Body of pancreas (tissue), 4 donors: ENCODE data around the gene ATXN3. TPM values are rescaled to one million over a fixed set of nuclear protein-coding genes. Genes with fewer than 3 reads are reported as not detected.

Source experiments
- ATAC-seq: fragments of 150-250 bp; one replicate; pipeline ENCODE4 v1.9.1; 2016
- DNase-seq, 4 donors: peaks; one replicate each; pipeline ENCODE4 v3.0.0-alpha.2; 2019
- H3K27ac ChIP-seq, 4 donors: fragments of 200-600 bp; sonication (generic); 1 replicate in 3 of 4; 2 replicates in 1 of 4; pipeline versions ENCODE4 v1.5.1 to v1.6.1; 2016 to 2019; ENCODE audit warnings: mild to moderate bottlenecking in 1 of 4, mixed read lengths in 1 of 4, moderate library complexity in 1 of 4
- H3K27me3 ChIP-seq, 2 donors: fragments of 200-600 bp; sonication (generic); one replicate each; pipeline ENCODE4 v1.6.0; 2016; ENCODE audit warnings: mild to moderate bottlenecking in 1 of 2
- H3K36me3 ChIP-seq, 2 donors: fragments of 200-600 bp; sonication (generic); replicated peaks in 1 of 2; 2 replicates each; pipeline ENCODE4 v1.5.1; 2016; ENCODE audit warnings: low read depth in 2 of 2; ENCODE audit not compliant: insufficient read depth in 1 of 2
- H3K4me1 ChIP-seq: fragments of 200-600 bp; sonication (generic); one replicate; pipeline ENCODE4 v1.6.0; 2016
- H3K4me3 ChIP-seq, 2 donors: fragments of 200-600 bp; sonication (generic); 1 replicate in 1 of 2; 2 replicates in 1 of 2; pipeline ENCODE4 v1.5.1; 2016 to 2019
- H3K9me3 ChIP-seq, 3 donors: fragments of 200-600 bp; sonication (generic); 1 replicate in 2 of 3; 2 replicates in 1 of 3; pipeline ENCODE4 v1.5.1; 2016
- CTCF ChIP-seq, 7 experiments: fragments of 450-650 bp in 4 of 7; fragments of 200-600 bp in 3 of 7; sonication (generic) in 3 of 7; IDR thresholded peaks; one replicate each; pipeline ENCODE4 v1.5.1; 2016 to 2019; ENCODE audit warnings: antibody characterized with exemption in 7 of 7
- POLR2A ChIP-seq, 3 donors: fragments of 450-650 bp; IDR thresholded peaks; one replicate each; pipeline ENCODE4 v1.6.1; 2016; ENCODE audit warnings: antibody characterized with exemption in 3 of 3, mild to moderate bottlenecking in 2 of 3
- WGBS, 2 donors: methylation state at CpG; one replicate each; pipeline ENCODE4 v1.1.5; 2017; 5-methylcytosine and 5-hydroxymethylcytosine counted together
- intact Hi-C: fragments of 100-400 bp; cut with DNase I; formaldehyde crosslinking; loops from one replicate; pipeline ENCODE4 v1.15.1; 2023
- total RNA-seq, 2 donors: library from RNA; depleted of rRNA; stranded (reverse); fragments of >200 nt; gene quantifications; one replicate each; pipeline ENCODE4 v1.1.0, GENCODE V29; 2016

Gene ATXN3
- total RNA-seq, 2 donors from 2014 or later, result 5.9 to 16.1 TPM

DNA sequence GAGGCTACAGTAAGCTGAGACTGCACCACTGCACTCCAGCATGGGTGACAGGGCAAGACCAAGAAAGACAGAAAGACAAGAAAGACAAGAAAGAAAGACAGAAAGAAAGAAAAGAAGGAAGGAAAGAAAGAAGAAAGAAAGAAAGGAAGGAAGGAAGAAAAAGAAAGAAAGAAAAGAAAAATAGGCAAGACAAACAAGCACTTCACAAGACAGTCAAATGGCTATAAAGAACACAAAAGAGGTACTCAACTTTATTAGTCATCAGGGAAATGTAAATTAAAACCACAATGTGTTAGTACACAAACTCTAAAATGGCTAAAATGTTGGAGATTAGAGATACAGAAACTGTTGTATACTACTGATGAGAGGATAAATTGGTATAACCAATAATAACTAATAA, 6.6 kb downstream of the ATXN3 start:
- no peaks in the 10 kb centered on the region for H3K27me3 ChIP-seq
- DNase-seq (no peak), ATAC-seq (no peak)
- no peak overlapping the region for H3K27ac ChIP-seq
- intact Hi-C loops, result no loop called here
- H3K4me3 ChIP-seq, result no peak overlapping the region
- no peaks in the 10 kb centered on the region for H3K9me3 ChIP-seq
- H3K36me3 ChIP-seq, result peaks cover 0 to 3% of the 10 kb centered on the region in 2 donors
- TF ChIP-seq CTCF (IDR thresholded peaks at IDR 0.05) (no peak), POLR2A (IDR thresholded peaks at IDR 0.05) (no peak)
- peaks cover 8% of the 10 kb centered on the region for H3K4me1 ChIP-seq

DNA sequence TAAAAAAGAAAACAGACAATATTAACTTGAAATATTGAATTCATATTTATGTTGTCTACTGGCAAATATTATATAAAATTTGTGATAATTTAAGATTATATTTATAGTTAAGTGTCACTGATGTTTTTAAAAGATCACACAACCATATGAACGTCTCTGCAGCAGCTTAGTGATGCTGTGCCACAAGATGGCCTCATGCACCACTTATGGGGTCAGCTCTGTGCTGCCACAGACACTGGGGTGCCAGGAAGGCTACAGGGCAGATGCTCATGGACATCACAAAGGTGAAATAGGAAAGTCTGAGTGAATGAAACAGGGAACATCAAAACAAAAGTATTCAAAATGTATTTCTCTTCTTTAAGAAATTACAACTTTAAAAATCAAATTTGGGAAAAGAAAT, 13.1 kb downstream of the ATXN3 start:
- ATAC-seq, result no peak
- Histone ChIP-seq H3K27ac (no peak overlapping the region), H3K36me3 (peaks cover 0 to 3% of the 10 kb centered on the region in 2 donors), H3K4me3 (no peak overlapping the region), H3K27me3 (no peaks in the 10 kb centered on the region), H3K4me1 (no peaks in the 10 kb centered on the region), H3K9me3 (no peaks in the 10 kb centered on the region)
- TF ChIP-seq CTCF (IDR thresholded peaks at IDR 0.05) (no peak), POLR2A (IDR thresholded peaks at IDR 0.05) (no peak)
- DNase-seq, result no peak
- intact Hi-C loops, result no loop called here
- WGBS, 2 donors, result 59 to 68% methylated on average over 1 of the region's 1 CpG

DNA sequence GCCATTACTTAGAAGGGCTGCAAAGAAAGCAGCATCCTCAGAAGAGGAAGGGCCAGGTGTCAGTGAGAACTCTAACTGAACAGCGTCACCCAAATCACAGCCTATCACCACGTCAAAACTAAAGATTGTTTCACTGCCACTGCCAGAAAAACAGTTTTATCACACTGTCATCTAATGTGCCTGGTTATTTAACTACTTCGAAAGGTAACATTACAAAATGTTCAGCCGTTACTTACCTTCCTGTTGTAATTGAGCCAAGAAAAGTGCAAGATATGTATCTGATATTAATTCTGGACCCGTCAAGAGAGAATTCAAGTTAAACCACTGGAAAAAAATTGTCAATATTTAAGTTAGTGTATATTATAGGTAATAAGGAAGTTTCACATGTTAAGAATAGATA, 17.9 kb downstream of the ATXN3 start:
- Histone ChIP-seq H3K36me3 (peaks cover 0 to 2% of the 10 kb centered on the region in 2 donors), H3K27ac (no peak overlapping the region), H3K9me3 (no peaks in the 10 kb centered on the region), H3K4me3 (no peak overlapping the region), H3K27me3 (no peaks in the 10 kb centered on the region), H3K4me1 (no peaks in the 10 kb centered on the region)
- WGBS, 2 donors, result 63 to 66% methylated on average over 5 of the region's 5 CpGs
- DNase-seq (no peak), ATAC-seq (no peak)
- intact Hi-C loops, result no loop called here
- TF ChIP-seq CTCF (IDR thresholded peaks at IDR 0.05), result no peak

DNA sequence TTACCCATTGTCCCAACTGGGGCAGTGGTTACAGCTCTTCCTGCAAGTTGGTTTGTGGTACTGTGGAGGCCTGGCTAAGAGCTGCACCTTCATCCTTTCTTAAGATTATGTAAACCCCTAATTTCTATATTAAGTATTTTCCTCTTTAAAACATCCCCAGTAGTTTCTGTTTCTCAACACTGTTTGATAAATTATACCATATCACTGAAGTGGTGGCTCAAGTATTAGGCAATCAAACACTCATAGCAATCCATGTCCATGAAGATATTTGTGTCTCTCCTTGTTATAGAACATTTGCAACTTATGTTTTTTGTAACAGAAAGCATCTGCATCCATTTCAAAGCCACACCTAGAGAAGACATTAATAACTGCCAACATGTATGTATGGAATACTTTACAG, 31.8 kb downstream of the ATXN3 start:
- intact Hi-C loops, result no loop called here
- TF ChIP-seq POLR2A (IDR thresholded peaks at IDR 0.05) (no peak), CTCF (IDR thresholded peaks at IDR 0.05) (no peak)
- Histone ChIP-seq H3K9me3 (no peaks in the 10 kb centered on the region), H3K27ac (no peak overlapping the region), H3K4me3 (no peak overlapping the region), H3K4me1 (no peaks in the 10 kb centered on the region), H3K27me3 (no peaks in the 10 kb centered on the region), H3K36me3 (peaks cover 5 to 8% of the 10 kb centered on the region in 2 donors)
- ATAC-seq, result no peak
- DNase-seq, result no peak

GRCh38 chr14:92058006-92058917, 48.1 kb downstream of the ATXN3 start:
- no peak for TF ChIP-seq POLR2A (IDR thresholded peaks at IDR 0.05)
- TF ChIP-seq CTCF (IDR thresholded peaks at IDR 0.05), result no peak
- no peaks in the 10 kb centered on the region for H3K9me3 ChIP-seq
- DNase-seq (no peak), ATAC-seq (no peak)
- no peak overlapping the region for H3K27ac ChIP-seq
- no peaks in the 10 kb centered on the region for H3K27me3 ChIP-seq
- intact Hi-C loops, result no loop called here
- no peaks in the 10 kb centered on the region for H3K4me1 ChIP-seq
- H3K4me3 ChIP-seq, result no peak overlapping the region
- WGBS, 2 donors, result 86 to 88% methylated on average over 9 of the region's 9 CpGs
- no peaks in the 10 kb centered on the region for H3K36me3 ChIP-seq
